Fibroblast of lung (primary cell): ENCODE data around the gene MYL12B.

ENCODE experiments used
- EZH2 ChIP-seq: IDR thresholded peaks from 2 replicates; pipeline ENCODE4 v1.5.1; 2012; ENCODE audit warnings: low read length, control low read depth, mild to moderate bottlenecking; ENCODE audit errors: missing control alignments
- TF ChIP-seq, protein P1 (sequence below), 2 donors: IDR thresholded peaks in 1 of 2; conservative IDR thresholded peaks in 1 of 2; 1 replicate in 1 of 2; 2 replicates in 1 of 2; pipeline ENCODE4 v1.5.1; 2011 to 2012; ENCODE audit warnings: low read length in 2 of 2, control low read depth in 1 of 2, inconsistent platforms in 1 of 2, low read depth in 1 of 2, mild to moderate bottlenecking in 1 of 2

DNA sequence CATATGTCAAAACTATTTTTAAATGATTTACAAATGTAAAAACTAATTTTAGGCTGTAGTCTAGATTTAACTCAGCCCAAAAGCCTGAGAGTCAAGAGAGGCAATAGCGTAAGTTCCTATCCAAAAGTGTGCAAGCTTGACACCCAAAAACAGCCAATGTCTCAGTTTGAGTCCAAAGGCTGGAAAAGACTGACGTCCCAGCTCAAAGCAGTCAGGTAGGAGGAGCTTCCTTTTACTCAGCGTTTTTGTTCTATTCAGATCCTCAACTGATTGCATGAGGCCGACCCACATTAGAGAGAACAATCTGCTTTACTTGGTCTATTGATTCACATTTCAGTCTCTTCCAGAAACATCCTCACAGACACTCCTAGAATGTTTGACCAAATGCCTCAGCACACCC lies 51.8 kb downstream of the MYL12B start:
- TF ChIP-seq, protein P1, sequence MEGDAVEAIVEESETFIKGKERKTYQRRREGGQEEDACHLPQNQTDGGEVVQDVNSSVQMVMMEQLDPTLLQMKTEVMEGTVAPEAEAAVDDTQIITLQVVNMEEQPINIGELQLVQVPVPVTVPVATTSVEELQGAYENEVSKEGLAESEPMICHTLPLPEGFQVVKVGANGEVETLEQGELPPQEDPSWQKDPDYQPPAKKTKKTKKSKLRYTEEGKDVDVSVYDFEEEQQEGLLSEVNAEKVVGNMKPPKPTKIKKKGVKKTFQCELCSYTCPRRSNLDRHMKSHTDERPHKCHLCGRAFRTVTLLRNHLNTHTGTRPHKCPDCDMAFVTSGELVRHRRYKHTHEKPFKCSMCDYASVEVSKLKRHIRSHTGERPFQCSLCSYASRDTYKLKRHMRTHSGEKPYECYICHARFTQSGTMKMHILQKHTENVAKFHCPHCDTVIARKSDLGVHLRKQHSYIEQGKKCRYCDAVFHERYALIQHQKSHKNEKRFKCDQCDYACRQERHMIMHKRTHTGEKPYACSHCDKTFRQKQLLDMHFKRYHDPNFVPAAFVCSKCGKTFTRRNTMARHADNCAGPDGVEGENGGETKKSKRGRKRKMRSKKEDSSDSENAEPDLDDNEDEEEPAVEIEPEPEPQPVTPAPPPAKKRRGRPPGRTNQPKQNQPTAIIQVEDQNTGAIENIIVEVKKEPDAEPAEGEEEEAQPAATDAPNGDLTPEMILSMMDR (conservative IDR thresholded peaks at IDR 0.05 in 1 of 2, IDR thresholded peaks at IDR 0.05 in 1 of 2; ENCODE audit: low read depth in 1 of 2, low read length in 2 of 2) = no peak
- no peak for TF ChIP-seq EZH2
